Measurements from ENCODE around the gene PRKD1.

- TF ChIP-seq CTCF (IDR thresholded peaks at IDR 0.05) (no peak), EZH2 (IDR thresholded peaks at IDR 0.05; ENCODE audit: borderline replicate concordance, insufficient read depth, low read depth, low read length, poor library complexity, severe bottlenecking) (no peak)
These were observed 398.8 kb downstream of the PRKD1 start for GRCh38 chr14:29528889-29529288.
